ENCODE results near the gene PRR11.
"Not testable (repeated sequence)": the region's sequence is repeated elsewhere in the genome, so short reads cannot be mapped to it uniquely, and the experiment has no call there.

Gene PRR11

GRCh38 chr17:59152925-59153324 is 2.6 kb upstream of the PRR11 start:
- no peak for DNase-seq

- DNase-seq: peak in 1 of 2 experiments; percentile 70
Measured at GRCh38 chr17:59154292-59154720, 1.2 kb upstream of the PRR11 start.

GRCh38 chr17:59154721-59155438 is 666 bp upstream of the PRR11 start, which contains the start of gene SKA2:
Gene SKA2 (minus strand): TSS chr17:59155186. CDS start chr17:59155163, 23 bp downstream.
- peak; percentile 98 to 99 for DNase-seq

- DNase-seq: no peak
Measured at GRCh38 chr17:59160157-59161025, 4.8 kb downstream of the PRR11 start.

GRCh38 chr17:59161477-59161876 is 5.9 kb downstream of the PRR11 start:
- no peak for DNase-seq

GRCh38 chr17:59165933-59166342 is 10.4 kb downstream of the PRR11 start:
- no peak for DNase-seq

GRCh38 chr17:59167571-59168001 is 12.0 kb downstream of the PRR11 start:
- no peak for DNase-seq

- no peak for DNase-seq
Measured at GRCh38 chr17:59172436-59173004, 17.0 kb downstream of the PRR11 start.

- DNase-seq: no peak
Measured at GRCh38 chr17:59174671-59175070, 19.1 kb downstream of the PRR11 start.

- DNase-seq: no peak
Measured at GRCh38 chr17:59175076-59175475, 19.5 kb downstream of the PRR11 start.

GRCh38 chr17:59178266-59178985 is 22.9 kb downstream of the PRR11 start:
- no peak for DNase-seq

- not testable (repeated sequence) for DNase-seq
Measured at GRCh38 chr17:59179601-59180000, 24.1 kb downstream of the PRR11 start.

GRCh38 chr17:59180626-59181025 is 25.1 kb downstream of the PRR11 start:
- DNase-seq: no peak

GRCh38 chr17:59181481-59181880 is 25.9 kb downstream of the PRR11 start:
- no peak for DNase-seq

GRCh38 chr17:59185997-59186396 is 30.5 kb downstream of the PRR11 start:
- no peak for DNase-seq

- no peak for DNase-seq
Measured at GRCh38 chr17:59186850-59187249, 31.3 kb downstream of the PRR11 start.

GRCh38 chr17:59190806-59191205 is 35.3 kb downstream of the PRR11 start:
- no peak for DNase-seq

- no peak for DNase-seq
Measured at GRCh38 chr17:59193336-59193862, 37.9 kb downstream of the PRR11 start.

- no peak for DNase-seq
Measured at GRCh38 chr17:59199398-59199797, 43.9 kb downstream of the PRR11 start.

GRCh38 chr17:59202320-59202719 is 46.8 kb downstream of the PRR11 start:
- DNase-seq: no peak

- no peak for DNase-seq
Measured at GRCh38 chr17:59219370-59219769, 63.8 kb downstream of the PRR11 start.

- no peak for DNase-seq
Measured at GRCh38 chr17:59219992-59220327, 64.4 kb downstream of the PRR11 start.
